ENCODE data around the gene RAD51B. TPM values are rescaled to one million over a fixed set of nuclear protein-coding genes. Genes with fewer than 3 reads are reported as not detected.

Gene RAD51B
- total RNA-seq, 1 experiment from 2014 or later: 23.3 TPM

- no peaks in the 10 kb centered on the region for H3K9me3 ChIP-seq (ENCODE audit: low read depth, low read length, poor library complexity, severe bottlenecking)
- H3K27ac ChIP-seq (ENCODE audit: low read depth, low read length, poor library complexity, severe bottlenecking): no peak overlapping the region
- no peaks in the 10 kb centered on the region for H3K36me3 ChIP-seq (ENCODE audit: insufficient read depth, low read length, poor library complexity, severe bottlenecking)
- intact Hi-C loops (cut with micrococcal nuclease; ENCODE audit: unreplicated experiment): no loop called here
- CTCF ChIA-PET: interaction anchor here (0.7 kb wide), 1 partner anchor 309 kb away, joined by 3 read pairs; no protein-coding TSS in a partner anchor
- H3K4me1 ChIP-seq (ENCODE audit: insufficient read depth, low read length, poor library complexity, severe bottlenecking): peaks cover 38% of the 10 kb centered on the region
- DNase-seq (ENCODE audit: low spot score): no peak
- TF ChIP-seq CTCF (conservative IDR thresholded peaks at IDR 0.05; ENCODE audit: low read depth, low read length) (no peak), EZH2 (IDR thresholded peaks at IDR 0.05; ENCODE audit: borderline replicate concordance, low read depth, low read length, poor library complexity, severe bottlenecking) (no peak)
- POLR2A ChIA-PET (ENCODE audit: low non-redundant PET): interaction anchor here (0.6 kb wide), 1 partner anchor 167 kb away, joined by 3 read pairs; no protein-coding TSS in a partner anchor
- no TSS peak for BruUV-seq (replicated peaks)
- no peak overlapping the region for H3K4me3 ChIP-seq (ENCODE audit: low read depth, low read length, poor library complexity, severe bottlenecking)
- H3K27me3 ChIP-seq (replicated peaks; ENCODE audit: insufficient read depth, low read depth, low read length, poor library complexity): no peaks in the 10 kb centered on the region
Observed at GRCh38 chr14:68243450-68244010, 424.0 kb downstream of the RAD51B start.

- H3K4me3 ChIP-seq (ENCODE audit: low read depth, low read length, poor library complexity, severe bottlenecking): no peak overlapping the region
- ChIA-PET CTCF (interaction anchor here (0.7 kb wide), 1 partner anchor 310 kb away, joined by 3 read pairs; no protein-coding TSS in a partner anchor), POLR2A (ENCODE audit: low non-redundant PET) (interaction anchor here (0.6 kb wide), 1 partner anchor 168 kb away, joined by 3 read pairs; no protein-coding TSS in a partner anchor)
- BruUV-seq (replicated peaks): no TSS peak
- TF ChIP-seq CTCF (conservative IDR thresholded peaks at IDR 0.05; ENCODE audit: low read depth, low read length) (no peak), EZH2 (IDR thresholded peaks at IDR 0.05; ENCODE audit: borderline replicate concordance, low read depth, low read length, poor library complexity, severe bottlenecking) (no peak)
- no peak for DNase-seq (ENCODE audit: low spot score)
- no peak overlapping the region for H3K27ac ChIP-seq (ENCODE audit: low read depth, low read length, poor library complexity, severe bottlenecking)
- H3K9me3 ChIP-seq (ENCODE audit: low read depth, low read length, poor library complexity, severe bottlenecking): no peaks in the 10 kb centered on the region
- H3K27me3 ChIP-seq (replicated peaks; ENCODE audit: insufficient read depth, low read depth, low read length, poor library complexity): no peaks in the 10 kb centered on the region
- H3K36me3 ChIP-seq (ENCODE audit: insufficient read depth, low read length, poor library complexity, severe bottlenecking): no peaks in the 10 kb centered on the region
- H3K4me1 ChIP-seq (ENCODE audit: insufficient read depth, low read length, poor library complexity, severe bottlenecking): peaks cover 46% of the 10 kb centered on the region
- intact Hi-C loops (cut with micrococcal nuclease; ENCODE audit: unreplicated experiment): no loop called here
Observed at GRCh38 chr14:68244262-68244980, 424.8 kb downstream of the RAD51B start.

GRCh38 chr14:68245146-68246073 lies 425.8 kb downstream of the RAD51B start:
- Histone ChIP-seq H3K9me3 (ENCODE audit: low read depth, low read length, poor library complexity, severe bottlenecking) (no peaks in the 10 kb centered on the region), H3K36me3 (ENCODE audit: insufficient read depth, low read length, poor library complexity, severe bottlenecking) (no peaks in the 10 kb centered on the region), H3K4me1 (ENCODE audit: insufficient read depth, low read length, poor library complexity, severe bottlenecking) (peaks cover 53% of the 10 kb centered on the region), H3K4me3 (ENCODE audit: low read depth, low read length, poor library complexity, severe bottlenecking) (no peak overlapping the region), H3K27me3 (replicated peaks; ENCODE audit: insufficient read depth, low read depth, low read length, poor library complexity) (no peaks in the 10 kb centered on the region), H3K27ac (ENCODE audit: low read depth, low read length, poor library complexity, severe bottlenecking) (peak overlapping the region; percentile 73)
- no TSS peak for BruUV-seq (replicated peaks)
- peak; percentile 60 for DNase-seq (ENCODE audit: low spot score)
- intact Hi-C loops (cut with micrococcal nuclease; ENCODE audit: unreplicated experiment): loop anchor here (5.0 kb wide), 2 partner anchors 163 to 437 kb away; no protein-coding TSS in a partner anchor
- no peak for TF ChIP-seq CTCF (conservative IDR thresholded peaks at IDR 0.05; ENCODE audit: low read depth, low read length)
- ChIA-PET CTCF (interaction anchor here (0.6 kb wide), 1 partner anchor 546 kb away, joined by 5 read pairs; no protein-coding TSS in a partner anchor), POLR2A (ENCODE audit: low non-redundant PET) (no interaction called here)

Data from A673 (cell line).